K562 (cell line): ENCODE measurements around the gene PRCP. TPM values are rescaled to one million over a fixed set of nuclear protein-coding genes. Genes with fewer than 3 reads are reported as not detected.

Source experiments
- ATAC-seq: fragments of 200-7000 bp; cut with Tn5 transposase; 3 replicates; pipeline ENCODE4 v1.9.1; 2020; ENCODE audit warnings: moderate library complexity
- BruUV-seq: library from RNA; stranded (reverse); fragments of 400-500 nt; replicated peaks from 2 replicates; lab custom pipeline; 2021; lab: Mats Ljungman, UMichigan
- CTCF ChIA-PET: fragments of 300-600 bp; formaldehyde crosslinking; extraction: SDS; loops from one replicate; lab custom pipeline; 2021; ENCODE audit warnings: low intra/inter-chr PET ratio; lab: Yijun Ruan, JAX
- POLR2A ChIA-PET: fragments of 300-600, 350-650 bp; sonication (Branson Sonifier 250); formaldehyde crosslinking; extraction: SDS; loops from one replicate; lab custom pipeline; 2021; ENCODE audit warnings: antibody characterized with exemption, inconsistent platforms; lab: Yijun Ruan, JAX
- DNase-seq, 4 experiments: peaks; one replicate each; pipeline versions ENCODE4 v3.0.0 to v3.0.0-alpha.2; 2011 to 2018; ENCODE audit warnings: low spot score in 3 of 4, mixed read lengths in 3 of 4; ENCODE audit errors: extremely low read depth in 1 of 4
- FAIRE-seq: peaks from 2 replicates; lab custom pipeline; 2011; peaks lifted over from hg19 to GRCh38; lab: Jason Lieb, UNC
- H2AFZ ChIP-seq: 2 replicates; pipeline ENCODE4 v1.6.0; 2011; ENCODE audit warnings: low read depth, low read length, control low read depth, inconsistent platforms
- H3K27ac ChIP-seq: fragments of 200-600 bp; 3 replicates; pipeline ENCODE4 v1.8.0; 2011; ENCODE audit warnings: low read depth, mild to moderate bottlenecking, control low read depth, inconsistent platforms, low read length, moderate library complexity, mixed read lengths; ENCODE audit errors: extremely low read depth
- H3K27me3 ChIP-seq, 2 experiments: fragments of 300-600 bp in 1 of 2; 2 replicates in 1 of 2; 3 replicates in 1 of 2; pipeline versions ENCODE4 v1.6.0 to v1.8.0; 2011; ENCODE audit warnings: inconsistent platforms in 2 of 2, low read length in 2 of 2, mild to moderate bottlenecking in 1 of 2, mixed read lengths in 1 of 2, moderate library complexity in 1 of 2; ENCODE audit not compliant: control insufficient read depth in 2 of 2, insufficient read depth in 2 of 2
- H3K36me3 ChIP-seq: fragments of 300-600 bp; 3 replicates; pipeline ENCODE4 v1.8.0; 2011; ENCODE audit warnings: mild to moderate bottlenecking, low read length, inconsistent platforms; ENCODE audit not compliant: control insufficient read depth, insufficient read depth
- H3K4me1 ChIP-seq, 2 experiments: fragments of 200-600 bp in 1 of 2; replicated peaks in 1 of 2; 2 replicates in 1 of 2; 3 replicates in 1 of 2; pipeline versions ENCODE4 v1.5.1 to v1.8.0; 2011; ENCODE audit warnings: inconsistent platforms in 2 of 2, low read length in 2 of 2, mild to moderate bottlenecking in 1 of 2, mixed read lengths in 1 of 2, moderate library complexity in 1 of 2; ENCODE audit not compliant: control insufficient read depth in 2 of 2, insufficient read depth in 2 of 2
- H3K4me2 ChIP-seq: 2 replicates; pipeline ENCODE4 v1.6.1; 2011; ENCODE audit warnings: low read length, control low read depth, inconsistent platforms, mixed read lengths; ENCODE audit not compliant: insufficient read depth
- H3K4me3 ChIP-seq: fragments of 200-600 bp; sonication (generic), shearing (Covaris generic); 2 replicates; pipeline ENCODE4 v1.5.1; 2016; ENCODE audit warnings: control low read depth, inconsistent platforms
- H3K79me2 ChIP-seq: fragments of 200-600 bp; 3 replicates; pipeline ENCODE4 v1.8.0; 2011; ENCODE audit warnings: low read length, inconsistent platforms; ENCODE audit not compliant: control insufficient read depth, insufficient read depth
- H3K9ac ChIP-seq, 2 experiments: 2 replicates each; pipeline versions ENCODE4 v1.6.0 to v1.6.1; 2011; ENCODE audit warnings: low read depth in 2 of 2, low read length in 2 of 2, control low read depth in 1 of 2, inconsistent platforms in 1 of 2, mild to moderate bottlenecking in 1 of 2, mixed read lengths in 1 of 2; ENCODE audit not compliant: insufficient read depth in 1 of 2
- H3K9me1 ChIP-seq: one replicate; pipeline ENCODE4 v1.6.0; 2011; ENCODE audit warnings: inconsistent platforms, mild to moderate bottlenecking, low read length, moderate library complexity; ENCODE audit not compliant: control insufficient read depth, insufficient read depth
- H3K9me3 ChIP-seq: replicated peaks from 2 replicates; pipeline ENCODE4 v1.5.1; 2011; ENCODE audit warnings: low read depth, low read length, inconsistent platforms; ENCODE audit not compliant: control insufficient read depth, insufficient read depth
- H4K20me1 ChIP-seq: replicated peaks from 2 replicates; pipeline ENCODE4 v1.6.1; 2011; ENCODE audit warnings: low read length, inconsistent platforms, mixed read lengths; ENCODE audit not compliant: control insufficient read depth, insufficient read depth
- CREB3 ChIP-seq: fragments of 450-650 bp; conservative IDR thresholded peaks from 2 replicates; pipeline ENCODE4 v1.6.1; 2016; ENCODE audit warnings: missing genetic modification characterization, low read depth, mild to moderate bottlenecking, missing compliant biosample characterization, moderate library complexity
- KDM5B ChIP-seq: fragments of 200-600 bp; sonication (generic); IDR thresholded peaks from 2 replicates; pipeline ENCODE4 v1.6.1; 2012; ENCODE audit warnings: low read depth, mild to moderate bottlenecking, moderate library complexity, low read length, control low read depth, inconsistent platforms; ENCODE audit not compliant: insufficient replicate concordance
- KLF6 ChIP-seq: fragments of 250-450 bp; sonication (Bioruptor Pico); IDR thresholded peaks from 2 replicates; pipeline ENCODE4 v1.4.0; 2020; ENCODE audit warnings: mild to moderate bottlenecking, moderate library complexity, borderline replicate concordance
- MITF ChIP-seq: IDR thresholded peaks from 2 replicates; pipeline ENCODE4 v1.6.1; 2014; ENCODE audit warnings: antibody characterized with exemption
- STAG1 ChIP-seq: sonication (generic); formaldehyde crosslinking; IDR thresholded peaks from 2 replicates; pipeline ENCODE4 v1.5.0; 2020; ENCODE audit warnings: missing genetic modification reagents, borderline replicate concordance
- TARDBP ChIP-seq: fragments of 450-650 bp; IDR thresholded peaks from 2 replicates; pipeline ENCODE4 v1.6.1; 2016
- ZNF282 ChIP-seq: sonication (generic); formaldehyde crosslinking; IDR thresholded peaks from 2 replicates; pipeline ENCODE4 v1.8.1; 2023; ENCODE audit warnings: missing genetic modification reagents
- ZNF561 ChIP-seq: fragments of 450-650 bp; formaldehyde crosslinking; conservative IDR thresholded peaks from 2 replicates; pipeline ENCODE4 v1.4.0; 2020; ENCODE audit warnings: mild to moderate bottlenecking, moderate library complexity
- WGBS: fragments of 100-300 bp; shearing (Covaris generic); methylation state at CpG from one replicate; pipeline ENCODE4 v1.1.6; 2016; ENCODE audit warnings: low coverage, mixed read lengths; ENCODE audit not compliant: insufficient coverage; ENCODE audit errors: missing lambda C conversion rate; 5-methylcytosine and 5-hydroxymethylcytosine counted together
- in situ Hi-C: fragments of 300-500 bp; cut with MboI; formaldehyde crosslinking; loops from 4 replicates; pipeline ENCODE4 v1.15.0; 2018; ENCODE audit warnings: inconsistent platforms, mixed read lengths
- intact Hi-C: fragments of 100-400 bp; cut with micrococcal nuclease; formaldehyde crosslinking; loops from 2 replicates; pipeline ENCODE4 v1.14.2; 2022
- polyA plus RNA-seq, 8 experiments: library from polyadenylated mRNA; depleted of rRNA in 4 of 8; stranded (reverse) in 5 of 8; unstranded in 3 of 8; fragments of >200 nt; fragmentation: Nextera tagmentation in 2 of 8; fragmentation: Illumina TruSeq in 1 of 8; extraction: Ambion mirVana in 2 of 8; extraction: Trizol in 1 of 8; gene quantifications; 2 replicates each; pipeline versions ENCODE4 v1.2.1 to v1.2.3, GENCODE V29; 2011 to 2014; ENCODE audit warnings: inconsistent platforms in 1 of 8, missing spikeins in 1 of 8
- total RNA-seq, 7 experiments: library from RNA; depleted of rRNA in 6 of 7; stranded (reverse); fragments of >200 nt in 6 of 7; fragmentation: Illumina TruSeq in 2 of 7; extraction: Trizol in 2 of 7; gene quantifications; 2 replicates each; pipeline versions ENCODE4 v1.2.1 to v1.2.3, GENCODE V29; 2011 to 2021; ENCODE audit warnings: low replicate concordance in 1 of 7
- TF ChIP-seq, protein P1 (sequence below): fragments of 250-450 bp; sonication (Bioruptor Pico); IDR thresholded peaks from 2 replicates; pipeline ENCODE4 v1.5.1; 2021; ENCODE audit warnings: mild to moderate bottlenecking

Gene PRCP
- total and polyA plus RNA-seq, 9 of the 15 experiments (the other 6 are each of a cell fraction or from before 2014, with no cell fraction given) = 9.5 to 43.1 (median 23.2) TPM

DNA sequence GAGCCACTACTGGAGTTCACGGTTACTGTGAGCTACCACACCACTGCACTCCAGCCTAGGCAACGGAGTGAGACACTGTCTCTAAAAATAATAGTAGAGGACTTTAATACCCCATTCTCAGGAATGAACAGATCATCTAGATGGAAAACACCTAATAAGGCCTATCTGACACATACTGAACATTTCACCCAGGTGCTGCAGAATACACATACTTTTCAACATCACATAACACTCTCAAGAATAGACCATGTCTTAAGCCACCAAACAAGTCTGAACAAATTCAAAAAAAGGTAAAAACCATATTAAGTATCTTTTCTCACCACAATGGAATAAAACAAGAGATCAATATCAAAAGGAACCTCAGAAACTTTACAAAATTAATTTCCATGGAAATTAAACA, 39.2 kb upstream of the PRCP start:
- Histone ChIP-seq H3K9me1 (no peaks in the 10 kb centered on the region), H3K9me3 (no peaks in the 10 kb centered on the region), H3K27ac (no peak overlapping the region), H3K36me3 (peaks cover 9% of the 10 kb centered on the region; the same call in 2 of the 3 replicates), H2AFZ (no peak overlapping the region), H3K27me3 (no peaks in the 10 kb centered on the region), H3K4me3 (no peak overlapping the region), H3K4me2 (no peak overlapping the region), H4K20me1 (no peaks in the 10 kb centered on the region), H3K79me2 (no peaks in the 10 kb centered on the region), H3K9ac (no peak overlapping the region)
- FAIRE-seq (no peak), ATAC-seq (no peak)
- in situ Hi-C loops (no loop called here), intact Hi-C loops (no loop called here)
- 40% methylated on average over 2 of the region's 2 CpGs for WGBS
- TF ChIP-seq, protein P1, sequence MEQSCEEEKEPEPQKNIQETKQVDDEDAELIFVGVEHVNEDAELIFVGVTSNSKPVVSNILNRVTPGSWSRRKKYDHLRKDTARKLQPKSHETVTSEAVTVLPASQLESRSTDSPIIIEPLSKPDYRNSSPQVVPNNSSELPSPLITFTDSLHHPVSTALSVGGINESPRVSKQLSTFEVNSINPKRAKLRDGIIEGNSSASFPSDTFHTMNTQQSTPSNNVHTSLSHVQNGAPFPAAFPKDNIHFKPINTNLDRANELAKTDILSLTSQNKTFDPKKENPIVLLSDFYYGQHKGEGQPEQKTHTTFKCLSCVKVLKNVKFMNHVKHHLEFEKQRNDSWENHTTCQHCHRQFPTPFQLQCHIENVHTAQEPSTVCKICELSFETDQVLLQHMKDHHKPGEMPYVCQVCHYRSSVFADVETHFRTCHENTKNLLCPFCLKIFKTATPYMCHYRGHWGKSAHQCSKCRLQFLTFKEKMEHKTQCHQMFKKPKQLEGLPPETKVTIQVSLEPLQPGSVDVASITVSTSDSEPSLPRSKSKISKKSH (CRISPR knock-in tag) = no peak
- TF ChIP-seq, all 486 proteins: peak for 0
- no TSS peak for BruUV-seq
- no peak for DNase-seq
- ChIA-PET POLR2A (no interaction called here), CTCF (no interaction called here)
- H3K4me1 ChIP-seq = no peaks in the 10 kb centered on the region; a peak in 1 of 5 replicates

DNA sequence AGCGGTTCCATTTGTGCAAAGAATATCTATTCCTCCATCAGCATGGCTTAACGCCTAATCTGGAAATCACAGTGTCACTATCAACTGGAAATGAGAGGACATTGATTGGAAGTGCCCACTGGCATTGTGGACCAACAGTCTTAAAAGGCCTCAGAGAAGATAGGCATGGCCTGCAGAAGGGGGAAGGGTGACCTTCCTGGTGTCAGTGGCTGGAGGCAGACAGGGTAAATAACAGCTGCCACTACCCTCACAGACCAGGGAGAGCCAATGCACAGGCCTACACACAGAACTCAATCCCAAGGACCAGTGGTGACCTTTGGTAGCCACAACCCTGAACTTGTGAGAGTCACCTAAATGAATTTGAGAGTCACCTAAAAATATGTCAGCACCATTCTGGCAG, 37.3 kb upstream of the PRCP start:
- H3K27ac ChIP-seq = no peak overlapping the region
- H2AFZ ChIP-seq = no peak overlapping the region
- POLR2A ChIA-PET = interaction anchor here (0.7 kb wide), 1 partner anchor 51 kb away, joined by 3 read pairs; no protein-coding TSS in a partner anchor
- no peak for DNase-seq
- H3K9ac ChIP-seq = no peak overlapping the region
- no peaks in the 10 kb centered on the region for H3K27me3 ChIP-seq
- BruUV-seq = no TSS peak
- H3K36me3 ChIP-seq = peaks cover 27% of the 10 kb centered on the region
- no peak for FAIRE-seq
- no peak; the same call in 2 of the 3 replicates for ATAC-seq
- H3K9me3 ChIP-seq = no peaks in the 10 kb centered on the region
- H3K4me1 ChIP-seq = peaks cover 0 to under 1% of the 10 kb centered on the region in 2 experiments; a peak in 1 of 5 replicates
- CTCF ChIA-PET = no interaction called here
- H3K79me2 ChIP-seq = no peaks in the 10 kb centered on the region
- no peaks in the 10 kb centered on the region for H3K9me1 ChIP-seq
- in situ Hi-C loops (no loop called here), intact Hi-C loops (no loop called here)
- H3K4me3 ChIP-seq = no peak overlapping the region
- 56% methylated on average over 2 of the region's 2 CpGs for WGBS
- no peak overlapping the region for H3K4me2 ChIP-seq
- no peaks in the 10 kb centered on the region for H4K20me1 ChIP-seq
- TF ChIP-seq KDM5B (no peak), STAG1 (no peak), KLF6 (CRISPR knock-in tag) (no peak), MITF (no peak), ZNF561 (CRISPR knock-in tag) (no peak), ZNF282 (no peak), CREB3 (tag) (no peak), TARDBP (no peak)
